Measurements from ENCODE around the gene ARRDC2. TPM values are rescaled to one million over a fixed set of nuclear protein-coding genes. Genes with fewer than 3 reads are reported as not detected.
"Not testable (repeated sequence)": the region's sequence is repeated elsewhere in the genome, so short reads cannot be mapped to it uniquely, and the experiment has no call there.

ARRDC2 gene
- total and polyA plus RNA-seq, 10 of the 15 experiments (the other 5 are each of a cell fraction or from before 2014, with no cell fraction given) = 0.48 to 10.1 (median 4.8) TPM

- POLR2A ChIA-PET, ATAC-seq: not testable (repeated sequence)
Observed at GRCh38 chr19:18032102-18032501, 24.1 kb downstream of the ARRDC2 start.

GRCh38 chr19:18041054-18041453, 33.1 kb downstream of the ARRDC2 start:
- WGBS (ENCODE audit: insufficient coverage, insufficient replicate concordance, low lambda C conversion rate, missing lambda C conversion rate) = 54% methylated on average over 2 of the region's 2 CpGs
- intact Hi-C loops (cut with micrococcal nuclease; ENCODE audit: unreplicated experiment) = no loop called here
- POLR2A ChIA-PET = interaction anchor here (0.5 to 1.6 kb wide), 2 partner anchors 18 to 287 kb away, joined by 4 to 5 read pairs; no protein-coding TSS in a partner anchor
- no peak overlapping the region for H2AFZ ChIP-seq (ENCODE audit: control insufficient read depth, low read depth, low read length)
- SMC1A ChIA-PET (ENCODE audit: uncharacterized antibody, unreplicated experiment) = no interaction called here
- RAD21 ChIA-PET (ENCODE audit: unreplicated experiment) = no interaction called here
- CTCF ChIA-PET = no interaction called here
- DNase-seq (ENCODE audit: low read depth, low spot score) = no peak
- no peak overlapping the region for H3K27ac ChIP-seq (ENCODE audit: control insufficient read depth, insufficient read depth)
- FAIRE-seq = peak; percentile 31
- H3K79me2 ChIP-seq (ENCODE audit: control insufficient read depth, insufficient read depth, low read length) = no peaks in the 10 kb centered on the region
- H4K20me1 ChIP-seq (ENCODE audit: control insufficient read depth, insufficient read depth) = no peaks in the 10 kb centered on the region
- H3K4me3 ChIP-seq = no peak overlapping the region
- peaks cover 7% of the 10 kb centered on the region for H3K9me3 ChIP-seq (replicated peaks; ENCODE audit: control insufficient read depth, insufficient read depth, low read length)
- in situ Hi-C loops (cut with MboI) = no loop called here
- BruUV-seq (replicated peaks) = no TSS peak
- ATAC-seq = no peak
- H3K36me3 ChIP-seq (ENCODE audit: control insufficient read depth in 2 of 2, insufficient read depth in 2 of 2, low read length in 1 of 2) = no peaks in the 10 kb centered on the region
- peaks cover 0 to 3% of the 10 kb centered on the region in 2 experiments; a peak in 2 of 4 replicates for H3K27me3 ChIP-seq (replicated peaks in 1 of 2; ENCODE audit: control insufficient read depth in 2 of 2, insufficient read depth in 2 of 2, low read length in 1 of 2)
- no peak overlapping the region for H3K4me2 ChIP-seq (ENCODE audit: control insufficient read depth, insufficient read depth)
- H3K4me1 ChIP-seq (ENCODE audit: control insufficient read depth, insufficient read depth, low read length) = peaks cover 15% of the 10 kb centered on the region
- TF ChIP-seq STAT3 (IDR thresholded peaks at IDR 0.05; ENCODE audit: low read depth, low read length) = no peak
- H3K9ac ChIP-seq (ENCODE audit: control insufficient read depth, insufficient read depth, low read length) = no peak overlapping the region

More at GRCh38 chr19:18032102-18032501, 24.1 kb downstream of the ARRDC2 start:
- SMC1A ChIA-PET (ENCODE audit: uncharacterized antibody, unreplicated experiment); H3K27ac ChIP-seq (ENCODE audit: control insufficient read depth, insufficient read depth); H3K9me3 ChIP-seq (replicated peaks; ENCODE audit: control insufficient read depth, insufficient read depth, low read length); RAD21 ChIA-PET (ENCODE audit: unreplicated experiment); H3K27me3 ChIP-seq (replicated peaks in 1 of 2; ENCODE audit: control insufficient read depth in 2 of 2, insufficient read depth in 2 of 2, low read length in 1 of 2); BruUV-seq (replicated peaks); intact Hi-C loops (cut with micrococcal nuclease; ENCODE audit: unreplicated experiment); H3K4me3 ChIP-seq; in situ Hi-C loops (cut with MboI); H2AFZ ChIP-seq (ENCODE audit: control insufficient read depth, low read depth, low read length); H3K9ac ChIP-seq (ENCODE audit: control insufficient read depth, insufficient read depth, low read length); DNase-seq (ENCODE audit: low read depth, low spot score); H3K36me3 ChIP-seq (ENCODE audit: control insufficient read depth in 2 of 2, insufficient read depth in 2 of 2, low read length in 1 of 2); H4K20me1 ChIP-seq (ENCODE audit: control insufficient read depth, insufficient read depth); FAIRE-seq; H3K79me2 ChIP-seq (ENCODE audit: control insufficient read depth, insufficient read depth, low read length); H3K4me2 ChIP-seq (ENCODE audit: control insufficient read depth, insufficient read depth); H3K4me1 ChIP-seq (ENCODE audit: control insufficient read depth, insufficient read depth, low read length): not testable (repeated sequence)
- CTCF ChIA-PET = interaction anchor here (1.6 kb wide), 1 partner anchor 31 kb away, joined by 4 read pairs; no protein-coding TSS in a partner anchor
- 100% methylated on average over 2 of the region's 2 CpGs for WGBS (ENCODE audit: insufficient coverage, insufficient replicate concordance, low lambda C conversion rate, missing lambda C conversion rate)

All from GM12878 (cell line).